Measurements from ENCODE around the gene HMGCS2.

Gene HMGCS2

GRCh38 chr1:119742677-119743076, 26.0 kb downstream of the HMGCS2 start:
- H3K36me3 ChIP-seq (ENCODE audit: insufficient read depth, low read length): peaks cover 69% of the 10 kb centered on the region
- H2AFZ ChIP-seq (ENCODE audit: low read depth, low read length): no peak overlapping the region

GRCh38 chr1:119742202-119742601, 26.5 kb downstream of the HMGCS2 start:
- Histone ChIP-seq H3K79me2 (ENCODE audit: insufficient read depth, low read length) (no peaks in the 10 kb centered on the region), H3K9ac (ENCODE audit: low read depth, low read length) (no peak overlapping the region), H3K36me3 (ENCODE audit: insufficient read depth, low read length) (peaks cover 74% of the 10 kb centered on the region), H4K20me1 (ENCODE audit: insufficient read depth, low read length) (peaks cover 45% of the 10 kb centered on the region), H2AFZ (ENCODE audit: low read depth, low read length) (no peak overlapping the region), H3K4me1 (ENCODE audit: insufficient read depth, low read length) (no peaks in the 10 kb centered on the region), H3K27ac (ENCODE audit: low read length) (no peak overlapping the region), H3K9me3 (ENCODE audit: insufficient read depth, low read length, severe bottlenecking) (no peaks in the 10 kb centered on the region), H3K4me2 (ENCODE audit: insufficient read depth, low read length) (no peak overlapping the region), H3K27me3 (ENCODE audit: insufficient read depth, low read length, poor library complexity) (no peaks in the 10 kb centered on the region), H3K4me3 (ENCODE audit: low read depth in 1 of 2, low read length in 2 of 2) (no peak overlapping the region)
- ATAC-seq (ENCODE audit: insufficient read depth, low read depth) (no peak), DNase-seq (no peak)
- TF ChIP-seq EZH2 (IDR thresholded peaks at IDR 0.05; ENCODE audit: borderline replicate concordance, low read depth, low read length, severe bottlenecking) (no peak), CTCF (IDR thresholded peaks at IDR 0.05; ENCODE audit: borderline replicate concordance, extremely low read depth, low read length, poor library complexity, severe bottlenecking) (no peak)

More at GRCh38 chr1:119742677-119743076, 26.0 kb downstream of the HMGCS2 start:
- no peak for TF ChIP-seq EZH2 (IDR thresholded peaks at IDR 0.05; ENCODE audit: borderline replicate concordance, low read depth, low read length, severe bottlenecking)
- TF ChIP-seq CTCF (IDR thresholded peaks at IDR 0.05; ENCODE audit: borderline replicate concordance, extremely low read depth, low read length, poor library complexity, severe bottlenecking): no peak
- no peaks in the 10 kb centered on the region for H3K9me3 ChIP-seq (ENCODE audit: insufficient read depth, low read length, severe bottlenecking)
- DNase-seq (no peak), ATAC-seq (ENCODE audit: insufficient read depth, low read depth) (no peak)
- H3K9ac ChIP-seq (ENCODE audit: low read depth, low read length): no peak overlapping the region
- H4K20me1 ChIP-seq (ENCODE audit: insufficient read depth, low read length): peaks cover 42% of the 10 kb centered on the region
- H3K4me3 ChIP-seq (ENCODE audit: low read depth in 1 of 2, low read length in 2 of 2): no peak overlapping the region
- no peak overlapping the region for H3K4me2 ChIP-seq (ENCODE audit: insufficient read depth, low read length)
- no peaks in the 10 kb centered on the region for H3K4me1 ChIP-seq (ENCODE audit: insufficient read depth, low read length)
- H3K27me3 ChIP-seq (ENCODE audit: insufficient read depth, low read length, poor library complexity): no peaks in the 10 kb centered on the region
- no peak overlapping the region for H3K27ac ChIP-seq (ENCODE audit: low read length)
- H3K79me2 ChIP-seq (ENCODE audit: insufficient read depth, low read length): no peaks in the 10 kb centered on the region

GRCh38 chr1:119740896-119741780, 27.6 kb downstream of the HMGCS2 start:
- Histone ChIP-seq H3K9me3 (ENCODE audit: insufficient read depth, low read length, severe bottlenecking) (no peaks in the 10 kb centered on the region), H3K4me1 (ENCODE audit: insufficient read depth, low read length) (no peaks in the 10 kb centered on the region), H4K20me1 (ENCODE audit: insufficient read depth, low read length) (peaks cover 45% of the 10 kb centered on the region), H3K4me3 (ENCODE audit: low read depth in 1 of 2, low read length in 2 of 2) (no peak overlapping the region), H3K79me2 (ENCODE audit: insufficient read depth, low read length) (no peaks in the 10 kb centered on the region), H2AFZ (ENCODE audit: low read depth, low read length) (no peak overlapping the region), H3K36me3 (ENCODE audit: insufficient read depth, low read length) (peaks cover 85% of the 10 kb centered on the region), H3K27me3 (ENCODE audit: insufficient read depth, low read length, poor library complexity) (no peaks in the 10 kb centered on the region), H3K27ac (ENCODE audit: low read length) (no peak overlapping the region), H3K4me2 (ENCODE audit: insufficient read depth, low read length) (no peak overlapping the region), H3K9ac (ENCODE audit: low read depth, low read length) (no peak overlapping the region)
- no peak for TF ChIP-seq EZH2 (IDR thresholded peaks at IDR 0.05; ENCODE audit: borderline replicate concordance, low read depth, low read length, severe bottlenecking)
- no peak for TF ChIP-seq CTCF (IDR thresholded peaks at IDR 0.05; ENCODE audit: borderline replicate concordance, extremely low read depth, low read length, poor library complexity, severe bottlenecking)
- DNase-seq (no peak), ATAC-seq (ENCODE audit: insufficient read depth, low read depth) (no peak)
